ENCODE results near the gene EFR3B.

DNA sequence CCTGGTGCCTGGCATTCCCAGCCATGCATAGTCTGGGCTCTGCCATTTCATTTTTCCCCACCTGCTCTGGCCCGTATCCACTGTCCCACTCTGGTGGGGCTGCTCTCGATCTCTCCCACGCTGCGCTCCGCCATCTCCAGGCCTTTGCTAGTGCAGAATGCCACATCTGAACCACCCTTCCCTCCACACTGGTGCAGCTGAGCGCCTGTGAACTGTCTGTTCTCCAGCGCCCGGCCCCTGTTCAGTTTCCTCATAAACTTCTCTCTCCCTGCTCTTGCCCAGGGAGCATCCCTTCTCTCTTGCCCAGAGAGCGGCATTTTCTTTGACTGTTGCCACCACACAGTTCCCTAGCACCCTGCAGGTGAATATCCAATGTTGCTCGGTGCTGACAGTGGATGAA lies 105.0 kb downstream of the EFR3B start:
- TF ChIP-seq, protein P1, sequence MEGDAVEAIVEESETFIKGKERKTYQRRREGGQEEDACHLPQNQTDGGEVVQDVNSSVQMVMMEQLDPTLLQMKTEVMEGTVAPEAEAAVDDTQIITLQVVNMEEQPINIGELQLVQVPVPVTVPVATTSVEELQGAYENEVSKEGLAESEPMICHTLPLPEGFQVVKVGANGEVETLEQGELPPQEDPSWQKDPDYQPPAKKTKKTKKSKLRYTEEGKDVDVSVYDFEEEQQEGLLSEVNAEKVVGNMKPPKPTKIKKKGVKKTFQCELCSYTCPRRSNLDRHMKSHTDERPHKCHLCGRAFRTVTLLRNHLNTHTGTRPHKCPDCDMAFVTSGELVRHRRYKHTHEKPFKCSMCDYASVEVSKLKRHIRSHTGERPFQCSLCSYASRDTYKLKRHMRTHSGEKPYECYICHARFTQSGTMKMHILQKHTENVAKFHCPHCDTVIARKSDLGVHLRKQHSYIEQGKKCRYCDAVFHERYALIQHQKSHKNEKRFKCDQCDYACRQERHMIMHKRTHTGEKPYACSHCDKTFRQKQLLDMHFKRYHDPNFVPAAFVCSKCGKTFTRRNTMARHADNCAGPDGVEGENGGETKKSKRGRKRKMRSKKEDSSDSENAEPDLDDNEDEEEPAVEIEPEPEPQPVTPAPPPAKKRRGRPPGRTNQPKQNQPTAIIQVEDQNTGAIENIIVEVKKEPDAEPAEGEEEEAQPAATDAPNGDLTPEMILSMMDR (IDR thresholded peaks at IDR 0.05; ENCODE audit: low read depth, low read length, poor library complexity, severe bottlenecking), result no peak
- no peak for TF ChIP-seq EZH2phosphoT487 (IDR thresholded peaks at IDR 0.05; ENCODE audit: borderline replicate concordance, low read length)
